ENCODE measurements around the gene FGFR2. TPM values are rescaled to one million over a fixed set of nuclear protein-coding genes. Genes with fewer than 3 reads are reported as not detected.

FGFR2 gene
- total RNA-seq, 1 experiment from 2014 or later, result 19.7 TPM

- Histone ChIP-seq H3K9me2 (ENCODE audit: insufficient read depth) (no peaks in the 10 kb centered on the region), H3K79me2 (ENCODE audit: insufficient read depth, low read length) (no peaks in the 10 kb centered on the region), H3K4me2 (ENCODE audit: low read length) (no peak overlapping the region), H3K27ac (ENCODE audit: low read depth, low read length) (no peak overlapping the region), H4K20me1 (ENCODE audit: insufficient read depth) (no peaks in the 10 kb centered on the region), H3K9ac (ENCODE audit: low read length) (no peak overlapping the region), H3K36me3 (ENCODE audit: control insufficient read depth in 1 of 2, insufficient read depth in 2 of 2, low read length in 2 of 2) (no peaks in the 10 kb centered on the region), H3K4me1 (ENCODE audit: control insufficient read depth in 1 of 2, insufficient read depth in 2 of 2, low read length in 2 of 2) (peaks cover 5 to 17% of the 10 kb centered on the region in 2 experiments; a peak in 3 of 4 replicates), H3K9me3 (ENCODE audit: control insufficient read depth in 1 of 2, insufficient read depth in 1 of 2, low read depth in 1 of 2, low read length in 2 of 2) (no peaks in the 10 kb centered on the region), H2AFZ (ENCODE audit: low read depth, low read length, poor library complexity, severe bottlenecking) (no peak overlapping the region), H3K4me3 (replicated peaks in 1 of 2; ENCODE audit: low read depth in 1 of 2, low read length in 2 of 2) (no peak overlapping the region), H3K27me3 (ENCODE audit: insufficient read depth, low read length) (no peaks in the 10 kb centered on the region)
- TF ChIP-seq ZFX (IDR thresholded peaks at IDR 0.05) (no peak), ELF1 (IDR thresholded peaks at IDR 0.05; ENCODE audit: borderline replicate concordance, low read depth) (no peak), YY1 (IDR thresholded peaks at IDR 0.05; ENCODE audit: extremely low read depth, insufficient replicate concordance, low read depth, low read length) (no peak), EGR1 (IDR thresholded peaks at IDR 0.05; ENCODE audit: low read depth) (no peak), SIN3A (IDR thresholded peaks at IDR 0.05; ENCODE audit: low read depth) (no peak), SRF (IDR thresholded peaks at IDR 0.05; ENCODE audit: low read depth) (no peak), POLR2AphosphoS5 (IDR thresholded peaks at IDR 0.05; ENCODE audit: low read depth, low read length) (no peak), ZBTB33 (IDR thresholded peaks at IDR 0.05; ENCODE audit: extremely low read depth, insufficient replicate concordance, low read length) (no peak), ATF3 (IDR thresholded peaks at IDR 0.05) (no peak), SP1 (IDR thresholded peaks at IDR 0.05; ENCODE audit: low read depth) (no peak), CEBPB (IDR thresholded peaks at IDR 0.05; ENCODE audit: low read depth) (no peak), CBX3 (IDR thresholded peaks at IDR 0.05; ENCODE audit: low read depth) (no peak), POLR2A (IDR thresholded peaks at IDR 0.05; ENCODE audit: borderline replicate concordance, extremely low read depth, insufficient read depth, insufficient read length) (no peak), TCF7L2 (IDR thresholded peaks at IDR 0.05; ENCODE audit: borderline replicate concordance, extremely low read depth, insufficient read depth, insufficient read length) (no peak), ZNF274 (IDR thresholded peaks at IDR 0.05; ENCODE audit: low read depth, low read length) (no peak), EZH2 (IDR thresholded peaks at IDR 0.05) (no peak), CTCF (IDR thresholded peaks at IDR 0.05 in 2 of 3, conservative IDR thresholded peaks at IDR 0.05 in 1 of 3; ENCODE audit: borderline replicate concordance in 1 of 3, insufficient read depth in 1 of 3, low read depth in 2 of 3, low read length in 2 of 3) (no peak)
- TF ChIP-seq, protein P1, sequence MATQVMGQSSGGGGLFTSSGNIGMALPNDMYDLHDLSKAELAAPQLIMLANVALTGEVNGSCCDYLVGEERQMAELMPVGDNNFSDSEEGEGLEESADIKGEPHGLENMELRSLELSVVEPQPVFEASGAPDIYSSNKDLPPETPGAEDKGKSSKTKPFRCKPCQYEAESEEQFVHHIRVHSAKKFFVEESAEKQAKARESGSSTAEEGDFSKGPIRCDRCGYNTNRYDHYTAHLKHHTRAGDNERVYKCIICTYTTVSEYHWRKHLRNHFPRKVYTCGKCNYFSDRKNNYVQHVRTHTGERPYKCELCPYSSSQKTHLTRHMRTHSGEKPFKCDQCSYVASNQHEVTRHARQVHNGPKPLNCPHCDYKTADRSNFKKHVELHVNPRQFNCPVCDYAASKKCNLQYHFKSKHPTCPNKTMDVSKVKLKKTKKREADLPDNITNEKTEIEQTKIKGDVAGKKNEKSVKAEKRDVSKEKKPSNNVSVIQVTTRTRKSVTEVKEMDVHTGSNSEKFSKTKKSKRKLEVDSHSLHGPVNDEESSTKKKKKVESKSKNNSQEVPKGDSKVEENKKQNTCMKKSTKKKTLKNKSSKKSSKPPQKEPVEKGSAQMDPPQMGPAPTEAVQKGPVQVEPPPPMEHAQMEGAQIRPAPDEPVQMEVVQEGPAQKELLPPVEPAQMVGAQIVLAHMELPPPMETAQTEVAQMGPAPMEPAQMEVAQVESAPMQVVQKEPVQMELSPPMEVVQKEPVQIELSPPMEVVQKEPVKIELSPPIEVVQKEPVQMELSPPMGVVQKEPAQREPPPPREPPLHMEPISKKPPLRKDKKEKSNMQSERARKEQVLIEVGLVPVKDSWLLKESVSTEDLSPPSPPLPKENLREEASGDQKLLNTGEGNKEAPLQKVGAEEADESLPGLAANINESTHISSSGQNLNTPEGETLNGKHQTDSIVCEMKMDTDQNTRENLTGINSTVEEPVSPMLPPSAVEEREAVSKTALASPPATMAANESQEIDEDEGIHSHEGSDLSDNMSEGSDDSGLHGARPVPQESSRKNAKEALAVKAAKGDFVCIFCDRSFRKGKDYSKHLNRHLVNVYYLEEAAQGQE (IDR thresholded peaks at IDR 0.05; ENCODE audit: low read depth), result no peak
- DNase-seq (ENCODE audit: low read depth, low spot score), result no peak
- intact Hi-C loops (cut with micrococcal nuclease), result loop anchor here (5.0 kb wide), 1 partner anchor 267 kb away; no protein-coding TSS in a partner anchor
- no peak for ATAC-seq
- no TSS peak for BruUV-seq (replicated peaks)
- ChIA-PET POLR2A (no interaction called here), RAD21 (ENCODE audit: low non-redundant PET in 1 of 2, low total read pairs in 2 of 2, uncharacterized antibody in 2 of 2, unreplicated experiment in 2 of 2) (no interaction called here), CTCF (no interaction called here)
Measured at GRCh38 chr10:121594623-121595350, 3.5 kb downstream of the FGFR2 start.
